Naive thymus-derived CD8-positive, alpha-beta T cell (primary cell): Measurements from ENCODE around the gene BNC2. TPM values are rescaled to one million over a fixed set of nuclear protein-coding genes. Genes with fewer than 3 reads are reported as not detected.

Experiments
- ATAC-seq, 2 donors: fragments of 150-1000 bp; cut with Tn5 transposase in 1 of 2; sonication (Bioruptor Pico), chemical (Tn5 transposase) in 1 of 2; 1 replicate in 1 of 2; 2 replicates in 1 of 2; pipeline ENCODE4 v1.10.0; 2021; ENCODE audit warnings: mild to moderate bottlenecking in 2 of 2, moderate library complexity in 2 of 2
- POLR2A ChIA-PET: fragments of 350-600 bp; sonication (Branson Sonifier 250); formaldehyde crosslinking; loops from one replicate; lab custom pipeline; 2021; ENCODE audit warnings: antibody characterized with exemption; lab: Charles Lee
- DNase-seq, 10 donors: peaks; one replicate each; pipeline versions ENCODE4 v3.0.0 to v3.0.0-alpha.2; 2020 to 2022
- H3K27ac Mint-ChIP-seq, 10 donors: one replicate each; pipeline ENCODE4 v1.8.0; 2020 to 2022; ENCODE audit warnings: mild to moderate bottlenecking in 10 of 10, mixed read lengths in 10 of 10, moderate library complexity in 4 of 10, inconsistent platforms in 1 of 10
- H3K27me3 Mint-ChIP-seq, 5 donors: one replicate each; pipeline ENCODE4 v1.8.0; 2021 to 2022; ENCODE audit warnings: mixed read lengths in 5 of 5
- H3K36me3 Mint-ChIP-seq, 3 donors: one replicate each; pipeline ENCODE4 v1.8.0; 2020 to 2022; ENCODE audit warnings: mixed read lengths in 3 of 3, mild to moderate bottlenecking in 2 of 3, inconsistent platforms in 1 of 3
- H3K4me1 Mint-ChIP-seq, 4 donors: one replicate each; pipeline ENCODE4 v1.8.0; 2021 to 2022; ENCODE audit warnings: mixed read lengths in 4 of 4
- H3K4me3 Mint-ChIP-seq, 10 donors: one replicate each; pipeline ENCODE4 v1.8.0; 2020 to 2022; ENCODE audit warnings: mild to moderate bottlenecking in 10 of 10, mixed read lengths in 10 of 10, moderate library complexity in 6 of 10, inconsistent platforms in 1 of 10
- H3K9me3 Mint-ChIP-seq, 9 donors: one replicate each; pipeline ENCODE4 v1.8.0; 2020 to 2022; ENCODE audit warnings: mixed read lengths in 9 of 9, mild to moderate bottlenecking in 3 of 9, inconsistent platforms in 1 of 9, moderate library complexity in 1 of 9
- polyA plus RNA-seq, 3 donors: library from polyadenylated mRNA; unstranded; fragments of 300-500 nt; fragmentation: Illumina TruSeq; gene quantifications; one replicate each; pipeline ENCODE4 v1.2.3, GENCODE V29; 2021
- total RNA-seq, 8 experiments: library from RNA in 2 of 8; stranded (reverse) in 2 of 8; gene quantifications; one replicate each; pipeline ENCODE4 v1.2.3 and lab custom pipeline; 2021 to 2026

BNC2 gene
- total and polyA plus RNA-seq, 5 experiments from 2014 or later, result not detected

DNA sequence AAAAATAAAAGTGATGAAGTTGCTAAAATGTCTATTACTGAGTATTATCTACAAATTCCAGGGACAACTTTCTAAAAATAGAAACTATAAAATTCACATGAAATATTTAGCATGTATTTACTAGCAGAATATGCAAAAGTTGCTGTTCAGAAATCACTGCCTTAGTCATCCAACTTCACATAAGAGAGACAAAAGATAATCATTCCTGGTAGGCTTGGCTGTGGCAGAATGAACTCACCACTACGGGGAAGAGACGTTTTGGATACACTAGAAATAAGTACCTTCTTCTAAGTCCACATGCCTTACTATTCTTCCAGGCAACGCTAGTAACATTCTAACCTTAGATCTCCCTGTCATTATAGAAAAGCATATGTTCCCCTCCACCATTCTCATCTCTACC is 272.2 kb downstream of the BNC2 start:
- POLR2A ChIA-PET, result no interaction called here
- Mint-ChIP-seq H3K4me3 (no peak overlapping the region), H3K27ac (no peak overlapping the region), H3K4me1 (no peaks in the 10 kb centered on the region), H3K27me3 (peaks cover 0 to 10% (median 0%) of the 10 kb centered on the region in 5 donors), H3K9me3 (no peaks in the 10 kb centered on the region), H3K36me3 (no peaks in the 10 kb centered on the region)
- DNase-seq (no peak), ATAC-seq (no peak)

DNA sequence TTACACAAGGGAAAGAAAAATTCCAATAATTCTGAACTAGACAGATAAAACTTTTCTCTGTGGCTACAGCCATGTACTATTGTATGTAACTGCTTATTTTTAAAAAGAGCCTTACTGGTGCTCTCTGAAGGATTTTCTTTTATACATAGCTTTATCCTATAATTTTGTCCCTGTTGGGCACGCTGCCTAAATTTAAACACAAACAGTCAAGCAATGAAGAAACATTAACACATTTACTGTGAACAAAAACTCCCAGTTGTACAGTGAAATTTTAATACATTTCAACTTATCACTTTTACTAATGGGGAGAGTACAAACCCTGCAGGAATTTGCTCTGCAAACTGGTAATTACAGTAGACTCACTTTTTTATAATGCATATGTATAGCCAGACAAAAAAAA is 273.3 kb downstream of the BNC2 start:
- ATAC-seq, result no peak
- Mint-ChIP-seq H3K9me3 (no peaks in the 10 kb centered on the region), H3K27ac (no peak overlapping the region), H3K27me3 (peaks cover 0 to 10% (median 0%) of the 10 kb centered on the region in 5 donors), H3K36me3 (no peaks in the 10 kb centered on the region), H3K4me3 (no peak overlapping the region), H3K4me1 (no peaks in the 10 kb centered on the region)
- DNase-seq, result no peak
- POLR2A ChIA-PET, result no interaction called here

DNA sequence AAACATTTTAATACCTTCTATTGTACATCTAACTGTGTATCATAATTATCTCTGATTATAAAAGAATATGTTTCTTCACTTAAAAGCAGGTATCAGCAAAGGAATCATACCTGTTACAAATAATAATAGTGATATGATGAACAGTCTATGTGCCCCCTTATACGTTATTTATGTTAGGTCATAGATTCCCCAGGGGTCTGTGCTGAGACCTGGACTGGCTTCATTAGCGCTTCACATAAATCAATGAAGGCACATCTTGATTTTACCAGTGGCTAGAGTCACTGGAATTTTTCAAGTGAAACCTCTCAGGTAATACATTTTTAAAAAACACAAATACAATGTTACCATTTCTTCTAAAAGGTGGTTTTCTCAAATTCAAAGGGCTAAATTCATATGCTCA is 275.2 kb downstream of the BNC2 start:
- no peaks in the 10 kb centered on the region for H3K9me3 Mint-ChIP-seq
- POLR2A ChIA-PET, result no interaction called here
- DNase-seq (no peak), ATAC-seq (no peak)
- H3K4me1 Mint-ChIP-seq, result no peaks in the 10 kb centered on the region
- H3K4me3 Mint-ChIP-seq, result no peak overlapping the region
- no peak overlapping the region for H3K27ac Mint-ChIP-seq
- H3K36me3 Mint-ChIP-seq, result no peaks in the 10 kb centered on the region
- peaks cover 0 to 10% (median 3%) of the 10 kb centered on the region in 5 donors for H3K27me3 Mint-ChIP-seq

DNA sequence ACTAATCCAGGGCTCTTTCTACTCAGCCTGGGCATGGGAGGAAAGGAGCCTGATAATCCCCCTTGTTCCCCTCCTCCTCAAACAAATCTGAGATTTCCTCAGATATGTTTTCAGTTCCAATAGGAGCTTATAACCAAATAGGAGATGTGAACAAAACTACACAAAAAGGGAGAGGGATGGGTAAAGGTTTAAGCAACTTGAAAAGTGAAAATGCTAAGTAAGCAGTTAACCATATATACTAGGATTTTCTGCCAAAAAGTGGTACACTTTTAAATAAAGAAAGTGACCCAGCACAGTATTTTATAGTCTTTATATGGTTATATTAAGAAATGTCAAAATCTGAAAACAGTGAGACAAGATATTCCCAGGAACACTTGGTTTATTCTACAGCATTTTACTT is 275.7 kb downstream of the BNC2 start:
- no peaks in the 10 kb centered on the region for H3K4me1 Mint-ChIP-seq
- no peak overlapping the region for H3K27ac Mint-ChIP-seq
- peaks cover 0 to 10% (median 3%) of the 10 kb centered on the region in 5 donors for H3K27me3 Mint-ChIP-seq
- ATAC-seq, result no peak
- POLR2A ChIA-PET, result no interaction called here
- no peaks in the 10 kb centered on the region for H3K9me3 Mint-ChIP-seq
- no peak overlapping the region for H3K4me3 Mint-ChIP-seq
- H3K36me3 Mint-ChIP-seq, result no peaks in the 10 kb centered on the region
- no peak for DNase-seq

DNA sequence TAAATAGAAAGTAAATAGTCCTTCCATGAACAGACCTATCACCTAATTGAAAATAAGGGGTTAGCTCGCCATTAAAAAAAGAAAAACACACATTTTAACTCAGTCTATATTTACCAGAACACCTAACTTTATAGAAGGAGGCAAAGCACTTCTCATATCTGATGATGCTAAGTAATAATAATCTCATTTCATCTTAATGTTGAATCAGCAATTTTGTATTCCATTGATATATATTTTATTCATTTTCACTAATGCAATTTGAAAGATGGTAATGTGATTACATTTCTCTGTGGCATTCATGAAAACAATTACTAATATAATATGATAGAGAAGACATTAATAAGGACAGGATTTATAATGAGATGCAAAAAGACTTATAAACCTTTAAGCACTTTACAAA is 276.7 kb downstream of the BNC2 start:
- H3K27ac Mint-ChIP-seq, result no peak overlapping the region
- H3K9me3 Mint-ChIP-seq, result no peaks in the 10 kb centered on the region
- peaks cover 0 to 6% (median 3%) of the 10 kb centered on the region in 5 donors for H3K27me3 Mint-ChIP-seq
- H3K36me3 Mint-ChIP-seq, result no peaks in the 10 kb centered on the region
- ATAC-seq (no peak), DNase-seq (no peak)
- no peak overlapping the region for H3K4me3 Mint-ChIP-seq
- H3K4me1 Mint-ChIP-seq, result no peaks in the 10 kb centered on the region
- POLR2A ChIA-PET, result no interaction called here

DNA sequence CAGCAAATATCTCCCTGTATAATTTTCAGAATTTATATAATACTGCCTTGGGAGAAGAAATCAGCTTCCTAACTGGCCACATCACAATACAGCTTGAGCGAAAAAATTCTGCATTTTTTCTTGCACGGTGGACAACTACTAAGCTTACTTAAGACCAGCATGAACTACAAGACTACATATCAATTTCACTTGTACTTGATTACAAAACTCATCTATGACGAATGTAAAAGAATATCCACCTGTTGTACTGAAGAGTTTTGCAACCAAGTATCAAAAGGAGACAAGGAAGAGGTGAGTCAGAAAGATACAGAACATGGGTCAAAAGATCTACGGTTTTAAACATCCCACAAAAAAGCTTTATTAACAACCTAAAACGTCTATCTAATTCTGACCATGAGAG is 279.4 kb downstream of the BNC2 start:
- Mint-ChIP-seq H3K36me3 (no peaks in the 10 kb centered on the region), H3K4me1 (no peaks in the 10 kb centered on the region), H3K27me3 (peaks cover 0 to 16% (median 6%) of the 10 kb centered on the region in 5 donors), H3K9me3 (no peaks in the 10 kb centered on the region), H3K27ac (no peak overlapping the region), H3K4me3 (no peak overlapping the region)
- ATAC-seq, result no peak
- no peak for DNase-seq
- POLR2A ChIA-PET, result no interaction called here

DNA sequence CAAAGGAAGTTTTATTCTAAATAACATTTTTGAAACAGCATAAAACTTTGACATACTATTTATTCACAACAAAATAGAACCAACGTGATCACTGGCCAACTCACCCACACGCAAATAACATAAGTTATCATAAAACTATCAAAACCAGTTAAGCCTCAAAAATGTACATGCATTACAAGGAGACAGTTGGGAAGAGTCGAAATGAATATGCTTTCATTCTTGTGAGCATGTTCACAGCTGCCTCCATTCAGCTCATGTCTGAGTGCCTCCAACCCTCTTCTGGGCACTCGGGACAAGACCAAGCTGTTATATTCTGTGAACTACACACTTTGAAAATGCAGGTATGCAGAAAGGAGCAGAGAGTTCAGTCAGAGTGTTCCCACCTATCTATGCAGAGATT is 284.9 kb downstream of the BNC2 start:
- ATAC-seq, result no peak
- no peaks in the 10 kb centered on the region for H3K9me3 Mint-ChIP-seq
- no peak for DNase-seq
- no peaks in the 10 kb centered on the region for H3K36me3 Mint-ChIP-seq
- peaks cover 0 to 16% (median 4%) of the 10 kb centered on the region in 5 donors for H3K27me3 Mint-ChIP-seq
- H3K4me1 Mint-ChIP-seq, result no peaks in the 10 kb centered on the region
- POLR2A ChIA-PET, result no interaction called here
- no peak overlapping the region for H3K27ac Mint-ChIP-seq
- H3K4me3 Mint-ChIP-seq, result no peak overlapping the region

DNA sequence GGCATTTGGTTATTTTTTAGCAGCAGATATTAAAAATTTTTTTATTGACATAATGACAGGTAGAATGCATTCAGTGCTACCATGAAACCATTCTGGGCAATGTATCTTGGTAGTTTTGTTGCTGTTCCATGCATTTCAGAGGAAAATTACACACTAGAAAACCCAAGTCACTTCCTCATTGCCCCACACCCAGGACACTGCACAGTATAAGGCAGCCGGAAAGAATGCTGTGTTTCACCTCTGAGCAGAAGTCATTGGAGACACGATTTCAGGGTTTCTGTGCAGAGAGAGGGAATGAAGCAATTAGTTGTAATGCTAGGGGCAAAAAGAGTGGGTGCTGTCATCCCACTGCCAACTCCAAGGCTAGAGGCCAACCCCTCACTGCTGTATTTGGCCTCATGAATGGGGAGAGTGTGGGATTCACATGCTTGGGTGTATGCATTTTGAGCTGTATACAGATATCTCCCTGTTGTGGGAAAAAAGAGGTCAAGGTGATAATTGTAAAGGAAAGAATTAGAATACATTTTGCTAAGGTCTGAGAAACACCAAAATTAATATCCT is 290.5 kb downstream of the BNC2 start:
- no peaks in the 10 kb centered on the region for H3K9me3 Mint-ChIP-seq
- no peaks in the 10 kb centered on the region for H3K36me3 Mint-ChIP-seq
- H3K27me3 Mint-ChIP-seq, result peaks cover 0 to 3% (median 0%) of the 10 kb centered on the region in 5 donors
- ATAC-seq (no peak), DNase-seq (no peak)
- POLR2A ChIA-PET, result no interaction called here
- no peaks in the 10 kb centered on the region for H3K4me1 Mint-ChIP-seq
- no peak overlapping the region for H3K27ac Mint-ChIP-seq
- no peak overlapping the region for H3K4me3 Mint-ChIP-seq

DNA sequence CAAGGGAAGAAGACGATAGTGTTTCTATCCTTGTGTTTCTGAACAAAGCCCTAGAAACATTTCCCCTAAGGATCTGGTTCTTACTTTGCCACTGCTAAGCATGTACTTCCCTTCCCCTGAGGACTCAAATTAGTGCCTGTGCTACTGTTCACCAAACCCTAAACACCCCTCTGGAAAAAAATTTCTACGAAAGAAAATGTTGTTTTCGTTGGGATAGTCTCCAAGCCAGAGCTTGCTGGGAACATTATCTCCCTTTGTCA is 294.6 kb downstream of the BNC2 start:
- Mint-ChIP-seq H3K27ac (no peak overlapping the region), H3K4me3 (no peak overlapping the region)
- POLR2A ChIA-PET, result no interaction called here

DNA sequence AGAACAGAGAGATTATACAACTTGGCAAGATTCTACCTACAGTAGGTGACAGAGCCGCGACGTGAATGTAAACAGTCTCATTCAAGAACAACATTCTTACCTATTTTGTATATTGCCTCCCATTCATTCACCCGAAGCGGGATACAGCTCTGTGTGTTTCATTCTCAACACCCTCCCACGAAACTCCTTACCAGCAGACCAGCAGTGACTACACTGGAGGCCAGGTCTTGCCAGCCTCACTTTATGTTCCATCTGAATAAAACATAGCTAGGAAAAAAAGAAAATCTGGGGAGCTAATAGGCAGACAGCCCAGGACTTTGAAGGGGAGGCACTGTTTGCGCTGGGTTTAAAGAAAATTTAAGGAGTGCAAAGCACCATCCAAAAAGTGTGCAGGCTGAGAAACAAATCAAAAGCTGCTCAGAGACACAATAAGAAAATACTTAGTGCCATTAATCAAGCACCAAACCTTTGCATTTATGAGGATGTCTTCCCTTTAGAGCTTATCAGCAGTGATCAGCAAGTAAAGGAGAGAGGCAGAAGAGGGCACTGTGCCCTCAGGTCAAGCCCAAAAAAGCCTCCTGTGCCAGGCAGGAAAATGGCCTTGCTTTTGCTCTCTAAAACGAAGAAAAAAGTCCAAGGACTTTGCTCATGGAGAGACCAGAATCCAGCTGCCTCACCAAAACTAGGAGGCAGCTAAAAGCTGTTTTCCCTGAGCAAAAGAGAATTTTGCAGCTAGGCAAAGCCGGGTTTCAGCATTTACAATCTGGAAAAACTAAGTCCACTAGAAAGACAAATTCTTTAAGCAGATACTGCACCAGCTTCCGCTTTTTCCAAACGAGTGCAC is 295.1 kb downstream of the BNC2 start:
- no peak overlapping the region for H3K4me3 Mint-ChIP-seq
- H3K27ac Mint-ChIP-seq, result no peak overlapping the region
- H3K36me3 Mint-ChIP-seq, result no peaks in the 10 kb centered on the region
- no peak for ATAC-seq
- no peaks in the 10 kb centered on the region for H3K4me1 Mint-ChIP-seq
- POLR2A ChIA-PET, result no interaction called here
- peaks cover 0 to 18% (median 3%) of the 10 kb centered on the region in 5 donors for H3K27me3 Mint-ChIP-seq
- DNase-seq, result no peak
- H3K9me3 Mint-ChIP-seq, result peaks cover 0 to under 1% (median 0%) of the 10 kb centered on the region in 9 donors

More for the DNA sequence above, 294.6 kb downstream of the BNC2 start:
- no peak for ATAC-seq
- no peaks in the 10 kb centered on the region for H3K9me3 Mint-ChIP-seq
- H3K4me1 Mint-ChIP-seq, result no peaks in the 10 kb centered on the region
- no peak for DNase-seq
- peaks cover 0 to 18% (median 3%) of the 10 kb centered on the region in 5 donors for H3K27me3 Mint-ChIP-seq
- no peaks in the 10 kb centered on the region for H3K36me3 Mint-ChIP-seq

DNA sequence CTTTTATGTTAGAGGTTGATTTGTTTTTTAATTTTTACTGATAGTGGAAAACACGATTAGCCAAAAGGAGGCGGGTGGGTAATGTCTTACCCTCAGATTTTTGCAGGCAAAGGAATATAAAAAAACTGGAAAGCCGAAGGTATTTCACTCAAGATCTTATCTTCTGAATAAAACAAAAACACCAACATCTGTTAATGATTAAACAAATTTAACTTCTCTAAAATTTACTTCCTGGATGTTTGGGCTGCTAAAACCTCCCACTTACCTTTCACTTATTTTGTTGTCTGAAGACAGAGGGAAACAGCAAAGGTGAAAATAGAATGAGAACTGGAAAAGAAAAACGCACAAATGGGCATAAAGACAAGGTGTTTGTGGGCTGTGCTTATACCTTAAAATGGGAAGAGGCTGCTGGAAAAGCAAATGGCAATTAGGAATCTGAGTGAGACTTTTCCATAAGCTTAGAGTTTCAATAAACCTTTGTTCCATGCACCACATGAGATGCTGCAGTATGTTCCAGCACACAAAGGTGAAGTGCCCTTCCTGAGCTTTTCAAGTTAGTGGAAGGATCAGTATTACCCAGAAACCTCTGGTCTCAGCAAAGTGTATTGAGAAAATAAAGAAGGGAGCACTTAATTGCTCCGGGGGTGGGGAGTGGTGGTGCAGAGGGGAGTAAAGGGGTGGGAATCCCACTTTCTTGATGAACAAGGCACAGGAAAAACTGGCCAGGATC is 298.3 kb downstream of the BNC2 start:
- DNase-seq, result no peak
- Mint-ChIP-seq H3K9me3 (peaks cover 0 to 3% (median 0%) of the 10 kb centered on the region in 9 donors), H3K27ac (no peak overlapping the region), H3K36me3 (no peaks in the 10 kb centered on the region), H3K4me1 (no peaks in the 10 kb centered on the region), H3K27me3 (peaks cover 0 to 18% (median 4%) of the 10 kb centered on the region in 5 donors), H3K4me3 (no peak overlapping the region)
- no peak for ATAC-seq
- POLR2A ChIA-PET, result no interaction called here

DNA sequence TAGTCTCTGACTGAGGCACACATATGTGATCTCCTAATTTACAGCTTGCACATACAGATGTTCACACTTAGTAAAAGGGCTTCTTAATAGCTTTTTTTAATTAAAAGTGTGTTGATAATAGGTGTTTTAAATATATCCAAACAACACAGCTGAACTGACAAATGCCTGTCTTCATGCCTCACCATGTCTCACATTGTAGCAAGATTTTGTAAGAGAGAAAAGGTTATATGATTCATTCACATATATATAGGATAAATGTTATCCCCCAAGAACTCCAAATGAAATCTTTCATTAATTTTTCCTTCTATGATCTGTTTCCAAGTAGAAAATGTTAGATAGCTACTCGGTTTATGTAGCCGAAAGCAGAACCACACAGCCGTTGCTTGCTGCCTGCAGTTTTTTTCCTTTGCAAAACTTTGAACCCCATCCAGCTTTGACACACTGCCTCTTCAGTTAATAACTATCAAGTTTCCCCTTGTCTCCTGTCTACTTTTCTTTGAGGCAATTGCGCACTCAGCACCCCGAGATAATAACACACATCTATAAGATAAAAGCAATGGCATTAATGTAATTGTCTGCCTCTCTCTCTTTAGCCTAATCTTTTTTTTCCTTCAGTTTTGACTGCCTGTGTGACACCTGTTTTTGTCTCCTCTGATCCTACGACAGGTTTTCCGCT is 299.2 kb downstream of the BNC2 start:
- DNase-seq (no peak), ATAC-seq (no peak)
- Mint-ChIP-seq H3K27me3 (peaks cover 0 to 18% (median 4%) of the 10 kb centered on the region in 5 donors), H3K9me3 (peaks cover 0 to 6% (median 0%) of the 10 kb centered on the region in 9 donors), H3K27ac (no peak overlapping the region), H3K36me3 (no peaks in the 10 kb centered on the region), H3K4me3 (no peak overlapping the region), H3K4me1 (no peaks in the 10 kb centered on the region)
- POLR2A ChIA-PET, result no interaction called here

DNA sequence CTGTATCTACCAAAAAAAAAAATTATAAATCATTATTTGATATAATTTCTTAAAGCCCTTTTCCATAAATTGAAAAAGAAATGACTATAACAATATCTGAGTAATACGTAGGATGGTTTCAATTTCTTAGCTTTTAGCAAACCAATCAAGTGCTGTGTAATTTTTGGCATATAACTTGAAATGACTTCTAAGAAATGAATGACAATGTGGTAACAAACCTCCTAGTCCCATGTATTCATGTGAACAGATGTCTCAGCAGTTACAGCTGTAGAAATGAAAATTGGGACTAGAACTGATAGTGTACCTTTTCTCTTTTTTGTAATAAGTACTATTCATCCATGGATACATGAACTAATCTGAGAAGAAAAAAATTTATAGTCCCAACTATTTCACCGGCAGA is 307.0 kb downstream of the BNC2 start:
- POLR2A ChIA-PET, result no interaction called here
- DNase-seq (no peak), ATAC-seq (no peak)
- H3K27me3 Mint-ChIP-seq, result peaks cover 0 to 3% (median 0%) of the 10 kb centered on the region in 5 donors
- H3K9me3 Mint-ChIP-seq, result peaks cover 0 to 5% (median 0%) of the 10 kb centered on the region in 9 donors
- no peaks in the 10 kb centered on the region for H3K36me3 Mint-ChIP-seq
- no peak overlapping the region for H3K4me3 Mint-ChIP-seq
- no peaks in the 10 kb centered on the region for H3K4me1 Mint-ChIP-seq
- H3K27ac Mint-ChIP-seq, result no peak overlapping the region
